ENCODE measurements around the gene CLEC4M. TPM values are rescaled to one million over a fixed set of nuclear protein-coding genes. Genes with fewer than 3 reads are reported as not detected.

The CLEC4M gene
- total RNA-seq, 1 donor from 2014 or later, result not detected

DNA sequence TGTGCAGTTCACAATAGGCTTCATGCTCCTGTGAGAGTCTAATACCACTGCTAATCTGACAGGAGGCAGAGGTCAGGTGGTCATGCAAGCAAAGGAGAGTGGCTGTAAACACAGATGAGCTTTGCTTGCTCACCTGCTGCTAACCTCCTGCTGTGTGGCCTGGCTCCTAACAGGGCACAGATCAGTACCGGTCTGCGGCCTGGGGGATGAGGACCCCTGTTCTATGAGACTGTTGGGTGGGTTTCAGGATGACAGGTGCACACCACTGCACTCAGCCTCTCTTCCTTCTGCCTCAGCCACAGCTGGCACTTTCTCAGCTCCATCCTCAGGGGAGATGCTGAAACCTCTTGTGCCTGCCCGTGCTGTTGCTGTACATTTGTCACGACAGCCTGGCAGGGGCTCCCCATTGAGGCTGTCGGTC lies 40.8 kb upstream of the CLEC4M start:
- Mint-ChIP-seq H3K27ac (ENCODE audit: unreplicated experiment) (no peak overlapping the region), H3K36me3 (ENCODE audit: low read depth) (no peaks in the 10 kb centered on the region), H3K27me3 (ENCODE audit: low read depth) (peaks cover 55% of the 10 kb centered on the region), H3K4me3 (no peak overlapping the region), H3K9me3 (no peaks in the 10 kb centered on the region), H3K4me1 (no peaks in the 10 kb centered on the region)
- no peak for TF ChIP-seq CTCF (conservative IDR thresholded peaks at IDR 0.05)
- no peak for DNase-seq (ENCODE audit: low read depth, low spot score)

GRCh38 chr19:7725791-7726190 lies 37.3 kb upstream of the CLEC4M start:
- Mint-ChIP-seq H3K9me3 (no peaks in the 10 kb centered on the region), H3K36me3 (ENCODE audit: low read depth) (no peaks in the 10 kb centered on the region), H3K27ac (ENCODE audit: unreplicated experiment) (no peak overlapping the region), H3K4me1 (no peaks in the 10 kb centered on the region), H3K4me3 (no peak overlapping the region), H3K27me3 (ENCODE audit: low read depth) (peaks cover 77% of the 10 kb centered on the region)
- TF ChIP-seq CTCF (conservative IDR thresholded peaks at IDR 0.05), result no peak
- no peak for DNase-seq (ENCODE audit: low read depth, low spot score)

- Mint-ChIP-seq H3K9me3 (no peaks in the 10 kb centered on the region), H3K4me1 (no peaks in the 10 kb centered on the region), H3K27me3 (ENCODE audit: low read depth) (peaks cover 86% of the 10 kb centered on the region), H3K27ac (ENCODE audit: unreplicated experiment) (no peak overlapping the region), H3K4me3 (no peak overlapping the region), H3K36me3 (ENCODE audit: low read depth) (no peaks in the 10 kb centered on the region)
- no peak for TF ChIP-seq CTCF (conservative IDR thresholded peaks at IDR 0.05)
- DNase-seq (ENCODE audit: low read depth, low spot score), result no peak
These were observed 33.8 kb upstream of the CLEC4M start for GRCh38 chr19:7729211-7729610.

DNA sequence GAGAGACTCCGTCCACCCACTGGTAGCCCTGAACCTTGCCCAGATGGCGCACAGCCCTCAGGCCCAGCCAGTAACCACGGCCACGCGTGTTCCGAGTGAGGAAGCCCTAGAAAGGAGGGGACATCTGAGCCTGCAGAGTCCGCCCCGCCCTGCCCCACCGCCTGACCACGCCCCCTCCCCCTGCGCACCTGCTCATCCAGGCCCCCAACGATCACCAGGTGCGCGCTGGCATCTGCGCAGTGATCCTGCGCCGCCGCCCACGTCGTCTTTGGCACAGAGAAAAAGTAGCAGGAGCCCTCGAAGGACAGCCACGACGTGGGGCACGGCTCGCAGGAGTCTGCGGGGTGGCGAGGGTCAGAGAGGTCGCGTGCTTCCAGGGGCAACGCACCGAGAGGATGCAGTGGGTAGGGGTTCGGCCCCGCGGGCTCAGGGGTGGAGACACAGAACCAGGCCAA lies 33.2 kb upstream of the CLEC4M start:
- no peak for DNase-seq (ENCODE audit: low read depth, low spot score)
- H3K27ac Mint-ChIP-seq (ENCODE audit: unreplicated experiment), result no peak overlapping the region
- H3K4me1 Mint-ChIP-seq, result no peaks in the 10 kb centered on the region
- no peak for TF ChIP-seq CTCF (conservative IDR thresholded peaks at IDR 0.05)
- no peaks in the 10 kb centered on the region for H3K36me3 Mint-ChIP-seq (ENCODE audit: low read depth)
- H3K9me3 Mint-ChIP-seq, result no peaks in the 10 kb centered on the region
- H3K4me3 Mint-ChIP-seq, result no peak overlapping the region
- peaks cover 85% of the 10 kb centered on the region for H3K27me3 Mint-ChIP-seq (ENCODE audit: low read depth)

GRCh38 chr19:7730286-7731217 lies 32.5 kb upstream of the CLEC4M start:
- DNase-seq (ENCODE audit: low read depth, low spot score), result no peak
- Mint-ChIP-seq H3K27ac (ENCODE audit: unreplicated experiment) (no peak overlapping the region), H3K36me3 (ENCODE audit: low read depth) (no peaks in the 10 kb centered on the region), H3K4me1 (no peaks in the 10 kb centered on the region), H3K4me3 (no peak overlapping the region), H3K9me3 (no peaks in the 10 kb centered on the region), H3K27me3 (ENCODE audit: low read depth) (peaks cover 88% of the 10 kb centered on the region)
- TF ChIP-seq CTCF (conservative IDR thresholded peaks at IDR 0.05), result no peak
